ENCODE data around the gene MFSD1. TPM values are rescaled to one million over a fixed set of nuclear protein-coding genes. Genes with fewer than 3 reads are reported as not detected.

MFSD1 gene
- total and polyA plus RNA-seq, 2 of the 8 experiments (the other 6 are each of a cell fraction or from before 2014, with no cell fraction given): 9.3 to 11.5 TPM

GRCh38 chr3:158775426-158776410 lies 26.1 kb upstream of the MFSD1 start (continued):
- TF ChIP-seq KDM5A (IDR thresholded peaks at IDR 0.05; ENCODE audit: low read length): no peak
- TF ChIP-seq NANOG (IDR thresholded peaks at IDR 0.05; ENCODE audit: insufficient read depth, low read depth, low read length, poor library complexity, severe bottlenecking): no peak
- TF ChIP-seq SP4 (IDR thresholded peaks at IDR 0.05; ENCODE audit: low read length): no peak
- TF ChIP-seq MAFK (IDR thresholded peaks at IDR 0.05; ENCODE audit: low read depth, low read length): no peak
- no peak for TF ChIP-seq POU5F1 (IDR thresholded peaks at IDR 0.05; ENCODE audit: low read depth, low read length)

Measured in H1 (cell line).